Vagina (tissue), 2 donors: ENCODE results near the gene TRPM5. TPM values are rescaled to one million over a fixed set of nuclear protein-coding genes. Genes with fewer than 3 reads are reported as not detected.

Experiments used
- DNase-seq, 2 donors: peaks; one replicate each; pipeline ENCODE4 v3.0.0-alpha.2; 2017; ENCODE audit errors: extremely low spot score in 2 of 2
- H3K27ac ChIP-seq: fragments of 200-600 bp; sonication (generic); one replicate; pipeline ENCODE4 v1.5.1; 2019
- H3K27me3 ChIP-seq: fragments of 200-600 bp; sonication (generic); one replicate; pipeline ENCODE4 v1.5.1; 2019
- H3K36me3 ChIP-seq, 2 donors: fragments of 200-600 bp; sonication (generic); one replicate each; pipeline ENCODE4 v1.5.1; 2017 to 2019
- H3K4me1 ChIP-seq: fragments of 200-600 bp; sonication (generic); one replicate; pipeline ENCODE4 v1.5.1; 2019
- H3K4me3 ChIP-seq, 2 donors: fragments of 200-600 bp; sonication (generic); 1 replicate in 1 of 2; 2 replicates in 1 of 2; pipeline ENCODE4 v1.5.1; 2016 to 2019
- H3K9me3 ChIP-seq: fragments of 200-600 bp; sonication (generic); one replicate; pipeline ENCODE4 v1.5.1; 2019
- POLR2A ChIP-seq, 2 donors: fragments of 450-650 bp; IDR thresholded peaks; one replicate each; pipeline ENCODE4 v1.6.1; 2017; ENCODE audit warnings: antibody characterized with exemption in 2 of 2, mild to moderate bottlenecking in 2 of 2, moderate library complexity in 2 of 2
- POLR2AphosphoS5 ChIP-seq, 2 donors: sonication (generic); formaldehyde crosslinking; IDR thresholded peaks; one replicate each; pipeline ENCODE4 v1.9.0; 2017; ENCODE audit warnings: antibody characterized with exemption in 2 of 2, mild to moderate bottlenecking in 2 of 2, low read depth in 1 of 2; ENCODE audit not compliant: insufficient read depth in 1 of 2
- intact Hi-C: fragments of 100-400 bp; cut with DNase I; formaldehyde crosslinking; loops from one replicate; pipeline ENCODE4 v1.15.1; 2023
- total RNA-seq: library from RNA; depleted of rRNA; stranded (reverse); fragments of >200 nt; gene quantifications from one replicate; pipeline ENCODE4 v1.2.3, GENCODE V29; 2016
- TF ChIP-seq, protein P1 (sequence below), 3 experiments: fragments of 450-650 bp in 2 of 3; fragments of 200-600 bp in 1 of 3; sonication (generic) in 1 of 3; IDR thresholded peaks; one replicate each; pipeline ENCODE4 v1.5.1; 2017 to 2019; ENCODE audit warnings: antibody characterized with exemption in 3 of 3, mild to moderate bottlenecking in 2 of 3, moderate library complexity in 2 of 3

TRPM5 gene
- total RNA-seq, 1 donor from 2014 or later, result not detected

- TF ChIP-seq, protein P1, sequence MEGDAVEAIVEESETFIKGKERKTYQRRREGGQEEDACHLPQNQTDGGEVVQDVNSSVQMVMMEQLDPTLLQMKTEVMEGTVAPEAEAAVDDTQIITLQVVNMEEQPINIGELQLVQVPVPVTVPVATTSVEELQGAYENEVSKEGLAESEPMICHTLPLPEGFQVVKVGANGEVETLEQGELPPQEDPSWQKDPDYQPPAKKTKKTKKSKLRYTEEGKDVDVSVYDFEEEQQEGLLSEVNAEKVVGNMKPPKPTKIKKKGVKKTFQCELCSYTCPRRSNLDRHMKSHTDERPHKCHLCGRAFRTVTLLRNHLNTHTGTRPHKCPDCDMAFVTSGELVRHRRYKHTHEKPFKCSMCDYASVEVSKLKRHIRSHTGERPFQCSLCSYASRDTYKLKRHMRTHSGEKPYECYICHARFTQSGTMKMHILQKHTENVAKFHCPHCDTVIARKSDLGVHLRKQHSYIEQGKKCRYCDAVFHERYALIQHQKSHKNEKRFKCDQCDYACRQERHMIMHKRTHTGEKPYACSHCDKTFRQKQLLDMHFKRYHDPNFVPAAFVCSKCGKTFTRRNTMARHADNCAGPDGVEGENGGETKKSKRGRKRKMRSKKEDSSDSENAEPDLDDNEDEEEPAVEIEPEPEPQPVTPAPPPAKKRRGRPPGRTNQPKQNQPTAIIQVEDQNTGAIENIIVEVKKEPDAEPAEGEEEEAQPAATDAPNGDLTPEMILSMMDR (IDR thresholded peaks at IDR 0.05), result no peak
- TF ChIP-seq POLR2AphosphoS5 (IDR thresholded peaks at IDR 0.05; ENCODE audit: insufficient read depth in 1 of 2, low read depth in 1 of 2), result no peak
- no peak for TF ChIP-seq POLR2A (IDR thresholded peaks at IDR 0.05)
- Histone ChIP-seq H3K27ac (no peak overlapping the region), H3K27me3 (no peaks in the 10 kb centered on the region), H3K9me3 (no peaks in the 10 kb centered on the region), H3K4me3 (no peak overlapping the region), H3K36me3 (no peaks in the 10 kb centered on the region), H3K4me1 (peaks cover 15% of the 10 kb centered on the region)
- intact Hi-C loops, result loop anchor here (2.0 to 10.0 kb wide), 2 partner anchors 115 to 473 kb away; no protein-coding TSS in a partner anchor
- no peak for DNase-seq
Observed at GRCh38 chr11:2421226-2421994, 22.9 kb downstream of the TRPM5 start.

DNA sequence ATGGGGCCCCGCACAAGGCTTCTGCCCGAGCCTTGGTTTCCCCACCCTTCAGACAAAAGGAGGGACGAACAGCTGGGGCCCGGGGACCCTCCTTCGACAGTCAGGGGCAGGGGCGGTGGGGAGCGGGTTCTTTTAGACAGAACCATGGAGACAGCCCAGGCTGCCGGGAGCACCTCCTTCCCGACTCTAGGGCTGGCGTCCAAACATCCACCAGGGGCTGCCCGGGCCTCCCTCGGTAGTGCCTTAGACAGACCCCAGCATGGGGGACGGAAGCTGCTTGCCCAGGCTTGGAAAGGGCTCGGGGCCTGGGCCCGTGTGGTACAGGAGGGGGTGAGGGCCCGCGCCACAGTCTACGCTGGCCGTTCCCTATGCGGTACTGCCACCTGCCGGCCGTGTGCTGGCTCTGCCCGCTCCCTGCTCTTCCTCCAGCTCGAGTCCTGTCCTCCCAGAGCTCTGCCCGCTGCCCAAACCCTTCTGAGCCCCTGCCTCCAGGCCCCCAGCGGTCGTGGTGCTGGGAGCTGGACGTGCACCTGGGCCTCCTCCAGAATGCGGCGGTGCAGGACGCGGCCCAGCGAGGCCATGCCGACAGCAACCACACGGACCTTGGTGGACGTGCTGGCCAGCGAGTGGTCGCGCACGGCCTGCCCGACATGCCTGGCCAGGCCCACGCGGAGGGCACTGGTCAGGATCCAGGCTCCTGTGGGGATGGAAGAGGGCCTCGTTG, 23.6 kb downstream of the TRPM5 start:
- no peak overlapping the region for H3K27ac ChIP-seq
- DNase-seq, result no peak
- no peaks in the 10 kb centered on the region for H3K27me3 ChIP-seq
- H3K36me3 ChIP-seq, result no peaks in the 10 kb centered on the region
- no peaks in the 10 kb centered on the region for H3K9me3 ChIP-seq
- H3K4me1 ChIP-seq, result peaks cover 15% of the 10 kb centered on the region
- no peak overlapping the region for H3K4me3 ChIP-seq
- no peak for TF ChIP-seq POLR2AphosphoS5 (IDR thresholded peaks at IDR 0.05; ENCODE audit: insufficient read depth in 1 of 2, low read depth in 1 of 2)
- TF ChIP-seq, protein P1 (IDR thresholded peaks at IDR 0.05), result peak; percentile 92 to 98 (median 95)
- no peak for TF ChIP-seq POLR2A (IDR thresholded peaks at IDR 0.05)
- intact Hi-C loops, result loop anchor here (2.0 to 10.0 kb wide), 2 partner anchors 114 to 474 kb away; no protein-coding TSS in a partner anchor

GRCh38 chr11:2419638-2420501, 24.4 kb downstream of the TRPM5 start:
- intact Hi-C loops, result loop anchor here (2.0 to 10.0 kb wide), 2 partner anchors 113 to 475 kb away; no protein-coding TSS in a partner anchor
- peaks cover 15% of the 10 kb centered on the region for H3K4me1 ChIP-seq

DNA sequence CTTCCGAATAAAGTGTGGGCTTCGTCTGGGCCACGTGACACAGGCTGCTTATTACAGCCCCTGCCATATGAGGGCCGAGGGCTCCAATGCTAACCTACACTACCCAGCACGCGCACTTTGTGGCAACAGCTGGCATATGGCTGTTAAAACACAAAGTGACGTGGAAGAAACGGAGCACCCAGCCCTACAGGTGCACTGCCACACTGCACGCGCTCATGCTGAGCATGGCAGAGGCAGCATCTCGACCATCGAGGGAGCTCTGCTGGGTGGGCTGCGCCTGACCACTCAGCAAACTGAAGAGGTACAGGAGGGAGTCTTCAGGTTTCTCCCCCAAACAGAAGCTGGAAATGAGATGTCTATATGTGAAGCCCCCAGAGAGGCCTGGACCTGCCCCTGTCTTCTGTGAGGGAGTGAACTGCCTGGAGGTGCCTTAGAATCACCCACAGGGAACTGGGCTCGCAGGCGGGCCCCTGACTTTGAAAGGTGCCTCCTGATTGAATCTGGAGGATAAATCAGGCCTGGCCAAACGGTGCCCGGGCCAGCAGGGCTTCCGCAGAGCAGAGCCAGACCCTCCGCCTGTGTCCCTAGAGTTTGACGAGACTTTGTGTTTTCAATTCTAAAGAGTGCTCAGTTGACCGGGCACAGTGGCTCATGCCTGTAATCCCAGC, 25.5 kb downstream of the TRPM5 start:
- H3K4me3 ChIP-seq, result no peak overlapping the region
- H3K36me3 ChIP-seq, result no peaks in the 10 kb centered on the region
- peaks cover 15% of the 10 kb centered on the region for H3K4me1 ChIP-seq
- DNase-seq, result no peak
- intact Hi-C loops, result no loop called here
- no peaks in the 10 kb centered on the region for H3K9me3 ChIP-seq
- H3K27me3 ChIP-seq, result no peaks in the 10 kb centered on the region
- TF ChIP-seq POLR2A (IDR thresholded peaks at IDR 0.05) (no peak), POLR2AphosphoS5 (IDR thresholded peaks at IDR 0.05; ENCODE audit: insufficient read depth in 1 of 2, low read depth in 1 of 2) (no peak)
- TF ChIP-seq, protein P1 (IDR thresholded peaks at IDR 0.05), result no peak
- H3K27ac ChIP-seq, result no peak overlapping the region

More at GRCh38 chr11:2419638-2420501, 24.4 kb downstream of the TRPM5 start:
- H3K27me3 ChIP-seq, result no peaks in the 10 kb centered on the region
- H3K27ac ChIP-seq, result no peak overlapping the region
- DNase-seq, result no peak
- TF ChIP-seq POLR2A (IDR thresholded peaks at IDR 0.05) (no peak), POLR2AphosphoS5 (IDR thresholded peaks at IDR 0.05; ENCODE audit: insufficient read depth in 1 of 2, low read depth in 1 of 2) (peak in 1 of 2 donors; percentile 9)
- TF ChIP-seq, protein P1 (IDR thresholded peaks at IDR 0.05), result peak; percentile 75 to 89 (median 85)
- H3K4me3 ChIP-seq, result no peak overlapping the region
- no peaks in the 10 kb centered on the region for H3K9me3 ChIP-seq
- H3K36me3 ChIP-seq, result no peaks in the 10 kb centered on the region
